Keratinocyte (primary cell): ENCODE results near the gene CNOT9.

Experiments
- CTCF ChIP-seq, 3 experiments: IDR thresholded peaks in 1 of 3; conservative IDR thresholded peaks in 1 of 3; optimal IDR thresholded peaks in 1 of 3; 2 replicates in 2 of 3; 3 replicates in 1 of 3; pipeline versions ENCODE3 to v1.5.1; 2011; ENCODE audit warnings: low read length in 3 of 3, mild to moderate bottlenecking in 3 of 3, moderate library complexity in 2 of 3, control low read depth in 1 of 3, inconsistent platforms in 1 of 3; ENCODE audit not compliant: insufficient read depth in 2 of 3; ENCODE audit errors: extremely low read depth in 1 of 3
- EZH2 ChIP-seq: IDR thresholded peaks from one replicate; pipeline ENCODE4 v1.6.1; 2012; ENCODE audit warnings: inconsistent platforms, mild to moderate bottlenecking, low read length, moderate library complexity

- TF ChIP-seq CTCF (optimal IDR thresholded peaks at IDR 0.05 in 1 of 3, IDR thresholded peaks at IDR 0.05 in 1 of 3, conservative IDR thresholded peaks at IDR 0.05 in 1 of 3; ENCODE audit: extremely low read depth in 1 of 3, insufficient read depth in 2 of 3, low read length in 3 of 3) (no peak), EZH2 (no peak)
These were observed 36.8 kb downstream of the CNOT9 start for GRCh38 chr2:218605432-218605831.
